ENCODE results near the gene CXCL13. TPM values are rescaled to one million over a fixed set of nuclear protein-coding genes. Genes with fewer than 3 reads are reported as not detected.
"Not testable (repeated sequence)": the region's sequence is repeated elsewhere in the genome, so short reads cannot be mapped to it uniquely, and the experiment has no call there.

CXCL13 gene
- total RNA-seq, 1 experiment from 2014 or later = not detected

GRCh38 chr4:77567549-77567948 lies 38.1 kb upstream of the CXCL13 start:
- ChIA-PET POLR2A (no interaction called here), CTCF (no interaction called here)
- ATAC-seq (no peak), DNase-seq (ENCODE audit: low spot score) (no peak)
- peaks cover 62% of the 10 kb centered on the region for H3K9me3 Mint-ChIP-seq
- peaks cover 9% of the 10 kb centered on the region; the same call in 1 of the 2 replicates for H3K27me3 Mint-ChIP-seq (ENCODE audit: low read depth)
- H3K36me3 Mint-ChIP-seq = peaks cover 28% of the 10 kb centered on the region
- TF ChIP-seq NFYB (CRISPR knock-in tag; conservative IDR thresholded peaks at IDR 0.05; ENCODE audit: low read depth) = no peak
- TF ChIP-seq ATF2 (CRISPR knock-in tag; IDR thresholded peaks at IDR 0.05; ENCODE audit: borderline replicate concordance, low read depth) = no peak
- TF ChIP-seq JUN (CRISPR knock-in tag; IDR thresholded peaks at IDR 0.05) = no peak
- no peak for TF ChIP-seq RORB (CRISPR knock-in tag; IDR thresholded peaks at IDR 0.05)
- TF ChIP-seq NFE2L1 (CRISPR knock-in tag; IDR thresholded peaks at IDR 0.05) = no peak
- TF ChIP-seq NR1H2 (CRISPR knock-in tag; IDR thresholded peaks at IDR 0.05) = no peak
- no peak for TF ChIP-seq EMX1 (CRISPR knock-in tag; IDR thresholded peaks at IDR 0.05)
- TF ChIP-seq SP1 (CRISPR knock-in tag; conservative IDR thresholded peaks at IDR 0.05) = no peak
- TF ChIP-seq HMGA2 (CRISPR knock-in tag; IDR thresholded peaks at IDR 0.05) = no peak
- no peak for TF ChIP-seq IRF1 (CRISPR knock-in tag; IDR thresholded peaks at IDR 0.05)
- no peak for TF ChIP-seq IRF2 (CRISPR knock-in tag; IDR thresholded peaks at IDR 0.05; ENCODE audit: borderline replicate concordance, low read depth)
- TF ChIP-seq SMAD4 (CRISPR knock-in tag; IDR thresholded peaks at IDR 0.05) = no peak
- TF ChIP-seq ZNF121 (CRISPR knock-in tag; IDR thresholded peaks at IDR 0.05) = no peak
- no peak for TF ChIP-seq USF2 (CRISPR knock-in tag; IDR thresholded peaks at IDR 0.05)
- H3K4me3 Mint-ChIP-seq = no peak overlapping the region
- no peak overlapping the region for H3K27ac Mint-ChIP-seq
- no peaks in the 10 kb centered on the region for H3K4me1 Mint-ChIP-seq

GRCh38 chr4:77570508-77571214 lies 35.0 kb upstream of the CXCL13 start:
- H3K36me3 Mint-ChIP-seq = peaks cover 23% of the 10 kb centered on the region
- CTCF ChIA-PET; ATAC-seq; H3K4me3 Mint-ChIP-seq; H3K4me1 Mint-ChIP-seq; H3K27ac Mint-ChIP-seq; DNase-seq (ENCODE audit: low spot score); H3K27me3 Mint-ChIP-seq (ENCODE audit: low read depth); POLR2A ChIA-PET: not testable (repeated sequence)
- peaks cover 68% of the 10 kb centered on the region for H3K9me3 Mint-ChIP-seq

- H3K36me3 Mint-ChIP-seq = peaks cover 16% of the 10 kb centered on the region
- ChIA-PET CTCF (no interaction called here), POLR2A (no interaction called here)
- DNase-seq (ENCODE audit: low spot score) (no peak), ATAC-seq (no peak)
- no peak overlapping the region for H3K4me3 Mint-ChIP-seq
- H3K27me3 Mint-ChIP-seq (ENCODE audit: low read depth) = peaks cover 3% of the 10 kb centered on the region; the same call in 1 of the 2 replicates
- peaks cover 50% of the 10 kb centered on the region for H3K9me3 Mint-ChIP-seq
- no peaks in the 10 kb centered on the region for H3K4me1 Mint-ChIP-seq
- H3K27ac Mint-ChIP-seq = no peak overlapping the region
- no peak for TF ChIP-seq FOXP1 (CRISPR knock-in tag; IDR thresholded peaks at IDR 0.05; ENCODE audit: borderline replicate concordance)
- TF ChIP-seq TEAD4 (CRISPR knock-in tag; IDR thresholded peaks at IDR 0.05) = no peak
- TF ChIP-seq SOX15 (CRISPR knock-in tag; IDR thresholded peaks at IDR 0.05) = no peak
- TF ChIP-seq NFATC4 (CRISPR knock-in tag; IDR thresholded peaks at IDR 0.05) = no peak
- TF ChIP-seq ZSCAN18 (CRISPR knock-in tag; IDR thresholded peaks at IDR 0.05) = no peak
- TF ChIP-seq ZNF219 (CRISPR knock-in tag; IDR thresholded peaks at IDR 0.05; ENCODE audit: borderline replicate concordance) = no peak
- no peak for TF ChIP-seq EMX1 (CRISPR knock-in tag; IDR thresholded peaks at IDR 0.05)
- no peak for TF ChIP-seq PREB (CRISPR knock-in tag; IDR thresholded peaks at IDR 0.05; ENCODE audit: borderline replicate concordance)
These were observed 29.3 kb upstream of the CXCL13 start for GRCh38 chr4:77576351-77576750.
